ENCODE results near the gene EMP3. TPM values are rescaled to one million over a fixed set of nuclear protein-coding genes. Genes with fewer than 3 reads are reported as not detected.

Gene EMP3
- total and polyA plus RNA-seq, 2 of the 13 experiments (the other 11 are each of a cell fraction or from before 2014, with no cell fraction given) = 2.2 to 7.8 TPM

GRCh38 chr19:48362716-48363499 lies 37.6 kb downstream of the EMP3 start (continued):
- TF ChIP-seq CHCHD3 (CRISPR knock-in tag; IDR thresholded peaks at IDR 0.05) (no peak), HMGXB3 (CRISPR knock-in tag; IDR thresholded peaks at IDR 0.05; ENCODE audit: borderline replicate concordance) (peak; percentile 82; the same call in 1 of the 2 replicates), PRMT3 (CRISPR knock-in tag; IDR thresholded peaks at IDR 0.05; ENCODE audit: borderline replicate concordance, low read depth) (no peak), THAP7 (CRISPR knock-in tag; IDR thresholded peaks at IDR 0.05) (no peak), SOX13 (IDR thresholded peaks at IDR 0.05) (no peak), SOX13 (CRISPR knock-in tag; conservative IDR thresholded peaks at IDR 0.05 in 1 of 2, IDR thresholded peaks at IDR 0.05 in 1 of 2) (no peak; a peak in 1 of 4 replicates), EED (CRISPR knock-in tag; IDR thresholded peaks at IDR 0.05) (no peak), ETV5 (CRISPR knock-in tag; IDR thresholded peaks at IDR 0.05; ENCODE audit: borderline replicate concordance) (0 out of 2 replicates have a peak, but pooled peaks have one; percentile 13), POLR2A (IDR thresholded peaks at IDR 0.05; ENCODE audit: insufficient read depth in 1 of 2, low read depth in 2 of 2, low read length in 2 of 2) (peak in 1 of 2 experiments; percentile 67; a peak in 2 of 4 replicates), ZNF556 (CRISPR knock-in tag; IDR thresholded peaks at IDR 0.05; ENCODE audit: borderline replicate concordance) (no peak), HNRNPK (IDR thresholded peaks at IDR 0.05; ENCODE audit: low read depth, low read length, poor library complexity, severe bottlenecking) (no peak), PTBP1 (IDR thresholded peaks at IDR 0.05; ENCODE audit: low read depth, low read length, poor library complexity, severe bottlenecking) (no peak), ZNF713 (CRISPR knock-in tag; IDR thresholded peaks at IDR 0.05) (no peak), HMGA1 (CRISPR knock-in tag; conservative IDR thresholded peaks at IDR 0.05) (no peak), RFXAP (CRISPR knock-in tag; IDR thresholded peaks at IDR 0.05; ENCODE audit: borderline replicate concordance) (no peak)
- TF ChIP-seq, protein P1, sequence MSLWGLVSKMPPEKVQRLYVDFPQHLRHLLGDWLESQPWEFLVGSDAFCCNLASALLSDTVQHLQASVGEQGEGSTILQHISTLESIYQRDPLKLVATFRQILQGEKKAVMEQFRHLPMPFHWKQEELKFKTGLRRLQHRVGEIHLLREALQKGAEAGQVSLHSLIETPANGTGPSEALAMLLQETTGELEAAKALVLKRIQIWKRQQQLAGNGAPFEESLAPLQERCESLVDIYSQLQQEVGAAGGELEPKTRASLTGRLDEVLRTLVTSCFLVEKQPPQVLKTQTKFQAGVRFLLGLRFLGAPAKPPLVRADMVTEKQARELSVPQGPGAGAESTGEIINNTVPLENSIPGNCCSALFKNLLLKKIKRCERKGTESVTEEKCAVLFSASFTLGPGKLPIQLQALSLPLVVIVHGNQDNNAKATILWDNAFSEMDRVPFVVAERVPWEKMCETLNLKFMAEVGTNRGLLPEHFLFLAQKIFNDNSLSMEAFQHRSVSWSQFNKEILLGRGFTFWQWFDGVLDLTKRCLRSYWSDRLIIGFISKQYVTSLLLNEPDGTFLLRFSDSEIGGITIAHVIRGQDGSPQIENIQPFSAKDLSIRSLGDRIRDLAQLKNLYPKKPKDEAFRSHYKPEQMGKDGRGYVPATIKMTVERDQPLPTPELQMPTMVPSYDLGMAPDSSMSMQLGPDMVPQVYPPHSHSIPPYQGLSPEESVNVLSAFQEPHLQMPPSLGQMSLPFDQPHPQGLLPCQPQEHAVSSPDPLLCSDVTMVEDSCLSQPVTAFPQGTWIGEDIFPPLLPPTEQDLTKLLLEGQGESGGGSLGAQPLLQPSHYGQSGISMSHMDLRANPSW (CRISPR knock-in tag; IDR thresholded peaks at IDR 0.05; ENCODE audit: borderline replicate concordance) = no peak; the same call in 1 of the 2 replicates
- TF ChIP-seq, protein P2, sequence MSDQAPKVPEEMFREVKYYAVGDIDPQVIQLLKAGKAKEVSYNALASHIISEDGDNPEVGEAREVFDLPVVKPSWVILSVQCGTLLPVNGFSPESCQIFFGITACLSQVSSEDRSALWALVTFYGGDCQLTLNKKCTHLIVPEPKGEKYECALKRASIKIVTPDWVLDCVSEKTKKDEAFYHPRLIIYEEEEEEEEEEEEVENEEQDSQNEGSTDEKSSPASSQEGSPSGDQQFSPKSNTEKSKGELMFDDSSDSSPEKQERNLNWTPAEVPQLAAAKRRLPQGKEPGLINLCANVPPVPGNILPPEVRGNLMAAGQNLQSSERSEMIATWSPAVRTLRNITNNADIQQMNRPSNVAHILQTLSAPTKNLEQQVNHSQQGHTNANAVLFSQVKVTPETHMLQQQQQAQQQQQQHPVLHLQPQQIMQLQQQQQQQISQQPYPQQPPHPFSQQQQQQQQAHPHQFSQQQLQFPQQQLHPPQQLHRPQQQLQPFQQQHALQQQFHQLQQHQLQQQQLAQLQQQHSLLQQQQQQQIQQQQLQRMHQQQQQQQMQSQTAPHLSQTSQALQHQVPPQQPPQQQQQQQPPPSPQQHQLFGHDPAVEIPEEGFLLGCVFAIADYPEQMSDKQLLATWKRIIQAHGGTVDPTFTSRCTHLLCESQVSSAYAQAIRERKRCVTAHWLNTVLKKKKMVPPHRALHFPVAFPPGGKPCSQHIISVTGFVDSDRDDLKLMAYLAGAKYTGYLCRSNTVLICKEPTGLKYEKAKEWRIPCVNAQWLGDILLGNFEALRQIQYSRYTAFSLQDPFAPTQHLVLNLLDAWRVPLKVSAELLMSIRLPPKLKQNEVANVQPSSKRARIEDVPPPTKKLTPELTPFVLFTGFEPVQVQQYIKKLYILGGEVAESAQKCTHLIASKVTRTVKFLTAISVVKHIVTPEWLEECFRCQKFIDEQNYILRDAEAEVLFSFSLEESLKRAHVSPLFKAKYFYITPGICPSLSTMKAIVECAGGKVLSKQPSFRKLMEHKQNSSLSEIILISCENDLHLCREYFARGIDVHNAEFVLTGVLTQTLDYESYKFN (CRISPR knock-in tag; conservative IDR thresholded peaks at IDR 0.05) = no peak; the same call in 1 of the 2 replicates
